ENCODE results near the gene ATP12A.

ATP12A gene

GRCh38 chr13:24670174-24670573, 10.0 kb upstream of the ATP12A start:
- TF ChIP-seq CTCF (IDR thresholded peaks at IDR 0.05; ENCODE audit: low read depth, low read length, missing control alignments): no peak
- no peak for DNase-seq (ENCODE audit: extremely low read depth, low read depth)

GRCh38 chr13:24670961-24671381, 9.2 kb upstream of the ATP12A start:
- no peak for DNase-seq (ENCODE audit: extremely low read depth, low read depth)
- H3K4me3 ChIP-seq (replicated peaks; ENCODE audit: low read depth, low read length): peak overlapping the region; percentile 11; the same call in 1 of the 2 replicates
- no peak for TF ChIP-seq CTCF (IDR thresholded peaks at IDR 0.05; ENCODE audit: low read depth, low read length, missing control alignments)

More at GRCh38 chr13:24670174-24670573, 10.0 kb upstream of the ATP12A start:
- no peak overlapping the region for H3K4me3 ChIP-seq (replicated peaks; ENCODE audit: low read depth, low read length)

GRCh38 chr13:24671386-24672113, 8.7 kb upstream of the ATP12A start:
- DNase-seq (ENCODE audit: extremely low read depth, low read depth): peak; percentile 85
- TF ChIP-seq CTCF (IDR thresholded peaks at IDR 0.05; ENCODE audit: low read depth, low read length, missing control alignments): peak; percentile 77
- peak overlapping the region; percentile 11; the same call in 1 of the 2 replicates for H3K4me3 ChIP-seq (replicated peaks; ENCODE audit: low read depth, low read length)

- H3K4me3 ChIP-seq (replicated peaks; ENCODE audit: low read depth, low read length): no peak overlapping the region
- no peak for TF ChIP-seq CTCF (IDR thresholded peaks at IDR 0.05; ENCODE audit: low read depth, low read length, missing control alignments)
- no peak for DNase-seq (ENCODE audit: extremely low read depth, low read depth)
These were observed 7.8 kb upstream of the ATP12A start for GRCh38 chr13:24672141-24673132.

GRCh38 chr13:24675806-24676570, 4.2 kb upstream of the ATP12A start:
- no peak overlapping the region for H3K4me3 ChIP-seq (replicated peaks; ENCODE audit: low read depth, low read length)
- no peak for DNase-seq (ENCODE audit: extremely low read depth, low read depth)
- no peak for TF ChIP-seq CTCF (IDR thresholded peaks at IDR 0.05; ENCODE audit: low read depth, low read length, missing control alignments)

- H3K4me3 ChIP-seq (replicated peaks; ENCODE audit: low read depth, low read length): no peak overlapping the region
- no peak for TF ChIP-seq CTCF (IDR thresholded peaks at IDR 0.05; ENCODE audit: low read depth, low read length, missing control alignments)
- no peak for DNase-seq (ENCODE audit: extremely low read depth, low read depth)
These were observed 2.1 kb upstream of the ATP12A start for GRCh38 chr13:24678151-24678550.
